WTC11 (cell line): Measurements from ENCODE around the gene KDM3B. TPM values are rescaled to one million over a fixed set of nuclear protein-coding genes. Genes with fewer than 3 reads are reported as not detected.

Source experiments
- ATAC-seq: fragments of 200-7000 bp; cut with Tn5 transposase; 2 replicates; pipeline ENCODE4 v1.10.0; 2021; ENCODE audit warnings: mild to moderate bottlenecking, moderate library complexity
- CTCF ChIA-PET: fragments of 300-600 bp; sonication (Branson Sonifier 250); formaldehyde crosslinking; loops from one replicate; lab custom pipeline; 2021; ENCODE audit warnings: antibody characterized with exemption; lab: Charles Lee
- POLR2A ChIA-PET: fragments of 350-600 bp; sonication (Branson Sonifier 250); formaldehyde crosslinking; loops from one replicate; lab custom pipeline; 2021; ENCODE audit warnings: antibody characterized with exemption; lab: Charles Lee
- DNase-seq: peaks from one replicate; pipeline ENCODE4 v3.0.0; 2021; ENCODE audit warnings: low spot score
- H3K27ac Mint-ChIP-seq: 2 replicates; pipeline ENCODE4 v1.8.0; 2021; ENCODE audit warnings: mixed read lengths
- H3K27me3 Mint-ChIP-seq: 2 replicates; pipeline ENCODE4 v1.8.0; 2021; ENCODE audit warnings: low read depth, mild to moderate bottlenecking, moderate library complexity, mixed read lengths
- H3K36me3 Mint-ChIP-seq: 2 replicates; pipeline ENCODE4 v1.8.0; 2021; ENCODE audit warnings: mixed read lengths
- H3K4me1 Mint-ChIP-seq: 2 replicates; pipeline ENCODE4 v1.8.0; 2022; ENCODE audit warnings: mixed read lengths
- H3K4me3 Mint-ChIP-seq: 2 replicates; pipeline ENCODE4 v1.8.0; 2021; ENCODE audit warnings: mild to moderate bottlenecking, moderate library complexity, mixed read lengths
- H3K9me3 Mint-ChIP-seq: 2 replicates; pipeline ENCODE4 v1.8.0; 2021; ENCODE audit warnings: mixed read lengths
- EMX1 ChIP-seq: fragments of 250-450 bp; sonication (Bioruptor Pico); IDR thresholded peaks from 2 replicates; pipeline ENCODE4 v1.8.0; 2021; ENCODE audit warnings: mild to moderate bottlenecking
- GTF2I ChIP-seq: fragments of 250-450 bp; sonication (Bioruptor Pico); conservative IDR thresholded peaks from 2 replicates; pipeline ENCODE4 v1.4.0; 2021; ENCODE audit warnings: mild to moderate bottlenecking
- HMGA2 ChIP-seq: fragments of 250-450 bp; sonication (Bioruptor Pico); IDR thresholded peaks from 2 replicates; pipeline ENCODE4 v1.4.0; 2021; ENCODE audit warnings: mild to moderate bottlenecking, moderate library complexity
- IRF2 ChIP-seq: sonication (generic); formaldehyde crosslinking; IDR thresholded peaks from 2 replicates; pipeline ENCODE4 v1.8.0; 2022; ENCODE audit warnings: low read depth, missing genetic modification reagents, borderline replicate concordance
- NFE2L1 ChIP-seq: sonication (generic); formaldehyde crosslinking; IDR thresholded peaks from 2 replicates; pipeline ENCODE4 v1.8.1; 2023; ENCODE audit warnings: missing genetic modification reagents
- SMAD4 ChIP-seq: sonication (generic); formaldehyde crosslinking; IDR thresholded peaks from 2 replicates; pipeline ENCODE4 v1.8.0; 2022; ENCODE audit warnings: mild to moderate bottlenecking, missing genetic modification reagents
- TP53 ChIP-seq: sonication (generic); formaldehyde crosslinking; IDR thresholded peaks from 2 replicates; pipeline ENCODE4 v1.8.1; 2023; ENCODE audit warnings: mild to moderate bottlenecking, missing genetic modification reagents
- ZNF121 ChIP-seq: sonication (generic); formaldehyde crosslinking; IDR thresholded peaks from 2 replicates; pipeline ENCODE4 v1.8.0; 2023; ENCODE audit warnings: missing genetic modification reagents
- ZNF219 ChIP-seq: sonication (generic); formaldehyde crosslinking; IDR thresholded peaks from 2 replicates; pipeline ENCODE4 v1.8.0; 2023; ENCODE audit warnings: missing genetic modification reagents, mild to moderate bottlenecking, borderline replicate concordance
- ZNF232 ChIP-seq: sonication (generic); formaldehyde crosslinking; IDR thresholded peaks from 2 replicates; pipeline ENCODE4 v1.8.0; 2022; ENCODE audit warnings: mild to moderate bottlenecking, missing genetic modification reagents
- total RNA-seq: library from RNA; stranded (reverse); gene quantifications from 3 replicates; pipeline ENCODE4 v1.2.3, GENCODE V29; 2021
- TF ChIP-seq, protein P1 (sequence below): sonication (generic); formaldehyde crosslinking; IDR thresholded peaks from 2 replicates; pipeline ENCODE4 v1.8.1; 2022; ENCODE audit warnings: missing genetic modification reagents, borderline replicate concordance
- TF ChIP-seq, protein P2 (sequence below): sonication (generic); formaldehyde crosslinking; IDR thresholded peaks from 2 replicates; pipeline ENCODE4 v1.8.1; 2022; ENCODE audit warnings: mild to moderate bottlenecking, moderate library complexity, missing genetic modification reagents
- TF ChIP-seq, protein P3 (sequence below): sonication (generic); formaldehyde crosslinking; IDR thresholded peaks from 2 replicates; pipeline ENCODE4 v1.8.0; 2022; ENCODE audit warnings: mild to moderate bottlenecking, missing genetic modification reagents
- TF ChIP-seq, protein P4 (sequence below): sonication (generic); formaldehyde crosslinking; IDR thresholded peaks from 2 replicates; pipeline ENCODE4 v1.8.0; 2022; ENCODE audit warnings: mild to moderate bottlenecking, missing genetic modification reagents
- TF ChIP-seq, protein P5 (sequence below): sonication (generic); formaldehyde crosslinking; IDR thresholded peaks from 2 replicates; pipeline ENCODE4 v1.8.1; 2022; ENCODE audit warnings: mild to moderate bottlenecking, missing genetic modification reagents, moderate library complexity, borderline replicate concordance
- TF ChIP-seq, protein P6 (sequence below): sonication (generic); formaldehyde crosslinking; IDR thresholded peaks from 2 replicates; pipeline ENCODE4 v1.8.1; 2023; ENCODE audit warnings: mild to moderate bottlenecking, moderate library complexity, missing genetic modification reagents
- TF ChIP-seq, protein P7 (sequence below): fragments of 250-450 bp; sonication (Bioruptor Pico); IDR thresholded peaks from 2 replicates; pipeline ENCODE4 v1.8.0; 2021; ENCODE audit warnings: mild to moderate bottlenecking
- TF ChIP-seq, protein P8 (sequence below): sonication (generic); formaldehyde crosslinking; IDR thresholded peaks from 2 replicates; pipeline ENCODE4 v1.8.1; 2023; ENCODE audit warnings: mild to moderate bottlenecking, missing genetic modification reagents, borderline replicate concordance

KDM3B gene
- total RNA-seq, 1 experiment from 2014 or later, result 87.9 TPM

DNA sequence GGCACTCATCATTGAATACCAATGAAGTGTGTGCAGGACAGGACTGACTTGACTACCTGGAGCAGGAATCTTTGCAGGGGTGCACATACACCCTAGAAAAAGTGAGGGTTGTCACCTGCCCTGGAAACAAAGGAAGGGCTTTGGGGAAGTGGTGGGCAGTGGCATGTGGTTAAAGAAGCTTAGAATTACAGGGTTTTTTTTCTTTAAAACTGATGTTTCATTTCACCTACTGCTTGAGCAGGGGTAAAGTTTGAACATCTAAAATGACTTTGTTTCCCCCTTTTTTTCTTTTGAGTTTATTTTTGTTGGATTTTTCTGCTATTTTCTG lies 2.0 kb upstream of the KDM3B start (continued):
- TF ChIP-seq, protein P1, sequence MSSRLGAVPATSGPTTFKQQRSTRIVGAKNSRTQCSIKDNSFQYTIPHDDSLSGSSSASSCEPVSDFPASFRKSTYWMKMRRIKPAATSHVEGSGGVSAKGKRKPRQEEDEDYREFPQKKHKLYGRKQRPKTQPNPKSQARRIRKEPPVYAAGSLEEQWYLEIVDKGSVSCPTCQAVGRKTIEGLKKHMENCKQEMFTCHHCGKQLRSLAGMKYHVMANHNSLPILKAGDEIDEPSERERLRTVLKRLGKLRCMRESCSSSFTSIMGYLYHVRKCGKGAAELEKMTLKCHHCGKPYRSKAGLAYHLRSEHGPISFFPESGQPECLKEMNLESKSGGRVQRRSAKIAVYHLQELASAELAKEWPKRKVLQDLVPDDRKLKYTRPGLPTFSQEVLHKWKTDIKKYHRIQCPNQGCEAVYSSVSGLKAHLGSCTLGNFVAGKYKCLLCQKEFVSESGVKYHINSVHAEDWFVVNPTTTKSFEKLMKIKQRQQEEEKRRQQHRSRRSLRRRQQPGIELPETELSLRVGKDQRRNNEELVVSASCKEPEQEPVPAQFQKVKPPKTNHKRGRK (CRISPR knock-in tag), result no peak
- TF ChIP-seq, protein P2, sequence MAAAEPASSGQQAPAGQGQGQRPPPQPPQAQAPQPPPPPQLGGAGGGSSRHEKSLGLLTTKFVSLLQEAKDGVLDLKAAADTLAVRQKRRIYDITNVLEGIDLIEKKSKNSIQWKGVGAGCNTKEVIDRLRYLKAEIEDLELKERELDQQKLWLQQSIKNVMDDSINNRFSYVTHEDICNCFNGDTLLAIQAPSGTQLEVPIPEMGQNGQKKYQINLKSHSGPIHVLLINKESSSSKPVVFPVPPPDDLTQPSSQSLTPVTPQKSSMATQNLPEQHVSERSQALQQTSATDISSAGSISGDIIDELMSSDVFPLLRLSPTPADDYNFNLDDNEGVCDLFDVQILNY, result no peak
- TF ChIP-seq ZNF121 (CRISPR knock-in tag), result no peak
- TF ChIP-seq, protein P3, sequence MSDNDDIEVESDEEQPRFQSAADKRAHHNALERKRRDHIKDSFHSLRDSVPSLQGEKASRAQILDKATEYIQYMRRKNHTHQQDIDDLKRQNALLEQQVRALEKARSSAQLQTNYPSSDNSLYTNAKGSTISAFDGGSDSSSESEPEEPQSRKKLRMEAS (CRISPR knock-in tag), result no peak

DNA sequence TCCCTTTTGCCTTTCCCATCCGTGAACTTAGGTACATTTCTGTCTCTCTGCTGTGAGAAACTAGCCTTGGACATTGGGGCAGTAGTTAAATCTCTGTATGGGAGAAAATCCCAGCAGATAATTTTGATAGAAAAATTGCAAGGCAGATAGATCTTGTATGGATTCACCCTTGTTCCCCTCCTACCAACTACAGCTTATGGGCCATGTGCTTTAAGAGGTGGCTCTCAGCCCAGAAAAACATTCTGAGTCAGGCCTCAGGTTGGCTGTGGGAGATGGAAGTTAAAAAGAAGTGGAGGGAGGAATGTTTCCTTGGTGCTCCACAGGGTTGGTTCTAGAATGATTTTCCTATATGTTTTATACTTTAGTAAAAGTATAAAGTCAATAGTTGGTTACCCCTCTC lies 1.4 kb upstream of the KDM3B start:
- ATAC-seq (no peak), DNase-seq (no peak)
- POLR2A ChIA-PET, result interaction anchor here (2.2 to 4.9 kb wide), 2 partner anchors 13 to 114 kb away, joined by 6 to 61 read pairs; partner anchors contain the start of genes EGR1 and FAM53C
- H3K4me1 Mint-ChIP-seq, result peaks cover 23% of the 10 kb centered on the region
- no peak overlapping the region for H3K4me3 Mint-ChIP-seq
- TF ChIP-seq, protein P4, sequence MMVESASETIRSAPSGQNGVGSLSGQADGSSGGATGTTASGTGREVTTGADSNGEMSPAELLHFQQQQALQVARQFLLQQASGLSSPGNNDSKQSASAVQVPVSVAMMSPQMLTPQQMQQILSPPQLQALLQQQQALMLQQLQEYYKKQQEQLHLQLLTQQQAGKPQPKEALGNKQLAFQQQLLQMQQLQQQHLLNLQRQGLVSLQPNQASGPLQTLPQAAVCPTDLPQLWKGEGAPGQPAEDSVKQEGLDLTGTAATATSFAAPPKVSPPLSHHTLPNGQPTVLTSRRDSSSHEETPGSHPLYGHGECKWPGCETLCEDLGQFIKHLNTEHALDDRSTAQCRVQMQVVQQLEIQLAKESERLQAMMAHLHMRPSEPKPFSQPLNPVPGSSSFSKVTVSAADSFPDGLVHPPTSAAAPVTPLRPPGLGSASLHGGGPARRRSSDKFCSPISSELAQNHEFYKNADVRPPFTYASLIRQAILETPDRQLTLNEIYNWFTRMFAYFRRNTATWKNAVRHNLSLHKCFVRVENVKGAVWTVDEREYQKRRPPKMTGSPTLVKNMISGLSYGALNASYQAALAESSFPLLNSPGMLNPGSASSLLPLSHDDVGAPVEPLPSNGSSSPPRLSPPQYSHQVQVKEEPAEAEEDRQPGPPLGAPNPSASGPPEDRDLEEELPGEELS (CRISPR knock-in tag), result no peak
- TF ChIP-seq EMX1 (CRISPR knock-in tag) (no peak), ZNF219 (CRISPR knock-in tag) (no peak), IRF2 (CRISPR knock-in tag) (no peak)
- TF ChIP-seq, protein P5, sequence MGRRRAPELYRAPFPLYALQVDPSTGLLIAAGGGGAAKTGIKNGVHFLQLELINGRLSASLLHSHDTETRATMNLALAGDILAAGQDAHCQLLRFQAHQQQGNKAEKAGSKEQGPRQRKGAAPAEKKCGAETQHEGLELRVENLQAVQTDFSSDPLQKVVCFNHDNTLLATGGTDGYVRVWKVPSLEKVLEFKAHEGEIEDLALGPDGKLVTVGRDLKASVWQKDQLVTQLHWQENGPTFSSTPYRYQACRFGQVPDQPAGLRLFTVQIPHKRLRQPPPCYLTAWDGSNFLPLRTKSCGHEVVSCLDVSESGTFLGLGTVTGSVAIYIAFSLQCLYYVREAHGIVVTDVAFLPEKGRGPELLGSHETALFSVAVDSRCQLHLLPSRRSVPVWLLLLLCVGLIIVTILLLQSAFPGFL (CRISPR knock-in tag), result no peak
- TF ChIP-seq, protein P2, result no peak
- TF ChIP-seq, protein P6, sequence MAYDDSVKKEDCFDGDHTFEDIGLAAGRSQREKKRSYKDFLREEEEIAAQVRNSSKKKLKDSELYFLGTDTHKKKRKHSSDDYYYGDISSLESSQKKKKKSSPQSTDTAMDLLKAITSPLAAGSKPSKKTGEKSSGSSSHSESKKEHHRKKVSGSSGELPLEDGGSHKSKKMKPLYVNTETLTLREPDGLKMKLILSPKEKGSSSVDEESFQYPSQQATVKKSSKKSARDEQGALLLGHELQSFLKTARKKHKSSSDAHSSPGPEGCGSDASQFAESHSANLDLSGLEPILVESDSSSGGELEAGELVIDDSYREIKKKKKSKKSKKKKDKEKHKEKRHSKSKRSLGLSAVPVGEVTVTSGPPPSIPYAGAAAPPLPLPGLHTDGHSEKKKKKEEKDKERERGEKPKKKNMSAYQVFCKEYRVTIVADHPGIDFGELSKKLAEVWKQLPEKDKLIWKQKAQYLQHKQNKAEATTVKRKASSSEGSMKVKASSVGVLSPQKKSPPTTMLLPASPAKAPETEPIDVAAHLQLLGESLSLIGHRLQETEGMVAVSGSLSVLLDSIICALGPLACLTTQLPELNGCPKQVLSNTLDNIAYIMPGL (CRISPR knock-in tag), result no peak
- TF ChIP-seq, all 79 proteins: peak for 0
- CTCF ChIA-PET, result interaction anchor here (4.0 to 5.1 kb wide), 4 partner anchors 12 to 136 kb away, joined by 27 to 187 read pairs (median 82); partner anchors contain the start of genes CDC23, CDC25C, FAM53C and REEP2
- Mint-ChIP-seq H3K27me3 (no peaks in the 10 kb centered on the region), H3K27ac (no peak overlapping the region), H3K36me3 (peaks cover 30% of the 10 kb centered on the region), H3K9me3 (peaks cover 10% of the 10 kb centered on the region)

DNA sequence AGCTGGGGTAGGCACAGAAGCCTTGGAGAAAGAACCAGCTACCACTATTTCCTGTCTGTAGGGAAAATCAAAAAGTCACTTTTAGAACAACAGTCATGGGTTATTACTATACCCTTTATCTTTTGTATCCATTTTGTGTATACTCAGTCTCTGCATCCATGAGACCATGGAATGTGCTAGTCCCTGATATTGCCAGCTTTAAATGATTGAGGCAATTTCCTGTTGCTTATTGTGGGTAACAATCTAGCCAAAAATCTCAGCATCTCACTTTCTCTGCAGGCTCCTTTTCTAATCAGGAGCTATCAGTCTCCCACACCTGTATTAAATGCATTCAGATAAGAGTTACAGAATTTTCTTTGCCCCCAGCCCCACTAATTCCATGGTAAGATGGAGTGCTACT lies 968 bp upstream of the KDM3B start:
- TF ChIP-seq ZNF232 (no peak), HMGA2 (no peak), GTF2I (CRISPR knock-in tag) (no peak), TP53 (CRISPR knock-in tag) (no peak), SMAD4 (CRISPR knock-in tag) (no peak), NFE2L1 (CRISPR knock-in tag) (no peak)
- TF ChIP-seq, protein P7, sequence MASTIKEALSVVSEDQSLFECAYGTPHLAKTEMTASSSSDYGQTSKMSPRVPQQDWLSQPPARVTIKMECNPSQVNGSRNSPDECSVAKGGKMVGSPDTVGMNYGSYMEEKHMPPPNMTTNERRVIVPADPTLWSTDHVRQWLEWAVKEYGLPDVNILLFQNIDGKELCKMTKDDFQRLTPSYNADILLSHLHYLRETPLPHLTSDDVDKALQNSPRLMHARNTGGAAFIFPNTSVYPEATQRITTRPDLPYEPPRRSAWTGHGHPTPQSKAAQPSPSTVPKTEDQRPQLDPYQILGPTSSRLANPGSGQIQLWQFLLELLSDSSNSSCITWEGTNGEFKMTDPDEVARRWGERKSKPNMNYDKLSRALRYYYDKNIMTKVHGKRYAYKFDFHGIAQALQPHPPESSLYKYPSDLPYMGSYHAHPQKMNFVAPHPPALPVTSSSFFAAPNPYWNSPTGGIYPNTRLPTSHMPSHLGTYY (CRISPR knock-in tag), result no peak
- TF ChIP-seq, protein P3 (CRISPR knock-in tag), result no peak
- TF ChIP-seq, protein P8, sequence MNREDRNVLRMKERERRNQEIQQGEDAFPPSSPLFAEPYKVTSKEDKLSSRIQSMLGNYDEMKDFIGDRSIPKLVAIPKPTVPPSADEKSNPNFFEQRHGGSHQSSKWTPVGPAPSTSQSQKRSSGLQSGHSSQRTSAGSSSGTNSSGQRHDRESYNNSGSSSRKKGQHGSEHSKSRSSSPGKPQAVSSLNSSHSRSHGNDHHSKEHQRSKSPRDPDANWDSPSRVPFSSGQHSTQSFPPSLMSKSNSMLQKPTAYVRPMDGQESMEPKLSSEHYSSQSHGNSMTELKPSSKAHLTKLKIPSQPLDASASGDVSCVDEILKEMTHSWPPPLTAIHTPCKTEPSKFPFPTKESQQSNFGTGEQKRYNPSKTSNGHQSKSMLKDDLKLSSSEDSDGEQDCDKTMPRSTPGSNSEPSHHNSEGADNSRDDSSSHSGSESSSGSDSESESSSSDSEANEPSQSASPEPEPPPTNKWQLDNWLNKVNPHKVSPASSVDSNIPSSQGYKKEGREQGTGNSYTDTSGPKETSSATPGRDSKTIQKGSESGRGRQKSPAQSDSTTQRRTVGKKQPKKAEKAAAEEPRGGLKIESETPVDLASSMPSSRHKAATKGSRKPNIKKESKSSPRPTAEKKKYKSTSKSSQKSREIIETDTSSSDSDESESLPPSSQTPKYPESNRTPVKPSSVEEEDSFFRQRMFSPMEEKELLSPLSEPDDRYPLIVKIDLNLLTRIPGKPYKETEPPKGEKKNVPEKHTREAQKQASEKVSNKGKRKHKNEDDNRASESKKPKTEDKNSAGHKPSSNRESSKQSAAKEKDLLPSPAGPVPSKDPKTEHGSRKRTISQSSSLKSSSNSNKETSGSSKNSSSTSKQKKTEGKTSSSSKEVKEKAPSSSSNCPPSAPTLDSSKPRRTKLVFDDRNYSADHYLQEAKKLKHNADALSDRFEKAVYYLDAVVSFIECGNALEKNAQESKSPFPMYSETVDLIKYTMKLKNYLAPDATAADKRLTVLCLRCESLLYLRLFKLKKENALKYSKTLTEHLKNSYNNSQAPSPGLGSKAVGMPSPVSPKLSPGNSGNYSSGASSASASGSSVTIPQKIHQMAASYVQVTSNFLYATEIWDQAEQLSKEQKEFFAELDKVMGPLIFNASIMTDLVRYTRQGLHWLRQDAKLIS (CRISPR knock-in tag), result no peak
- H3K27me3 Mint-ChIP-seq, result no peaks in the 10 kb centered on the region
- ChIA-PET CTCF (interaction anchor here (0.7 to 5.1 kb wide), 28 partner anchors 10 to 321 kb away, joined by 3 to 187 read pairs (median 6); partner anchors contain the start of genes BRD8, CDC23, CDC25C and EGR1), POLR2A (interaction anchor here (1.6 to 4.9 kb wide), 4 partner anchors 13 to 138 kb away, joined by 6 to 61 read pairs (median 19); partner anchors contain the start of genes CDC23, CDC25C, EGR1 and FAM53C)
- peaks cover 23% of the 10 kb centered on the region for H3K4me1 Mint-ChIP-seq
- ATAC-seq (no peak), DNase-seq (no peak)
- peaks cover 10% of the 10 kb centered on the region for H3K9me3 Mint-ChIP-seq
- no peak overlapping the region for H3K4me3 Mint-ChIP-seq
- no peak overlapping the region for H3K27ac Mint-ChIP-seq
- peaks cover 26% of the 10 kb centered on the region for H3K36me3 Mint-ChIP-seq
